ENCODE results near the gene ACVR1B.
A peak's percentile ranks its signal among the peaks of the same experiment; 100 is the strongest.

ACVR1B gene

DNA sequence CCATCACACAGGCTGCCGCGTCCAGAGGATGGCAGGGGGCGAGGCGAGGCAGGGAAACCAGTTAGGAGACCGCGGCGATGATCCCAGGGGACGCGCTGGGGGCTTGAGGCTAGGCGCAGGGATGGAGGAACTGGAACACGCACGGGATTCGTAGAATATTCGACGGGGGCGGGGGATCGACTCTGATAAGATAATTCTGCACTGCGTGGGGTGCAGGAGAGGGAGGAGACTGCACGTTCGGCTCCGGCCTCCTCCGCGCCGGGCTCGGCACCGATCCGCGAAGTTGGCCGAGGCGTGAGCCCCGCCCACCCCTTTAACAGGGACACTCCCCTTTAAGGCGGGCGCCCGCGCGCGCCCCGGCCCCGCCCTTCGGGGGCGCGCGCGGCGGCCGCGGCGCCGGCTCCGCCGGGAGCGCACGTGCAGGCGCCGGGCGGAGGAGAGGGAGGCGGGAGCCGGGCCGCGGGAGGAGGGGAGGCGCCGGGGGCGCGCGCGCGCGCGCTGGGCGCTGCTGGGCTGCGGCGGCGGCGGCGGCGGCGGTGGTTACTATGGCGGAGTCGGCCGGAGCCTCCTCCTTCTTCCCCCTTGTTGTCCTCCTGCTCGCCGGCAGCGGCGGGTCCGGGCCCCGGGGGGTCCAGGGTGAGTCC lies at the start of gene ACVR1B:
Gene ACVR1B (plus strand): TSS at position 501 of the 644 bp plus-strand sequence. CDS start 45 bp downstream, at position 546.
- peak; percentile 61 to 65 for DNase-seq

DNA sequence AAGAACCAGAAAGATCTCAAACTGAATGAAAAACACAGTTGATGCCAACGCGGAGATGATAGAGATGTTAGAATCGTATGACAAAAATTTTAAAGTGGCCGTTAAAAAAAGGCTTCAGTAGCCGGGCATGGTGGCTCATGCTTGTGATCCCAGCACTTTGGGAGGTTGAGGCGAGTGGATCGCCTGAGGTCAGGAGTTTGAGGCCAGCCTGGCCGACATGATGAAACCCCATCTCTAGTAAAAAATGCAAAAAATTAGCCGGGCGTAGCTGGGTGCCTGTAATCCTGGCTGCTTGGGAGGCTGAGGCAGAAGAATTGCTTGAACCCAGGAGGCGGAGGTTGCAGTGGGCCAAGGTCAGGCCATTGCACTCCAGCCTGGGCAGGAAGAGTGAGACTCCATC lies 49.6 kb upstream of the ACVR1B start:
- DNase-seq = no peak

DNA sequence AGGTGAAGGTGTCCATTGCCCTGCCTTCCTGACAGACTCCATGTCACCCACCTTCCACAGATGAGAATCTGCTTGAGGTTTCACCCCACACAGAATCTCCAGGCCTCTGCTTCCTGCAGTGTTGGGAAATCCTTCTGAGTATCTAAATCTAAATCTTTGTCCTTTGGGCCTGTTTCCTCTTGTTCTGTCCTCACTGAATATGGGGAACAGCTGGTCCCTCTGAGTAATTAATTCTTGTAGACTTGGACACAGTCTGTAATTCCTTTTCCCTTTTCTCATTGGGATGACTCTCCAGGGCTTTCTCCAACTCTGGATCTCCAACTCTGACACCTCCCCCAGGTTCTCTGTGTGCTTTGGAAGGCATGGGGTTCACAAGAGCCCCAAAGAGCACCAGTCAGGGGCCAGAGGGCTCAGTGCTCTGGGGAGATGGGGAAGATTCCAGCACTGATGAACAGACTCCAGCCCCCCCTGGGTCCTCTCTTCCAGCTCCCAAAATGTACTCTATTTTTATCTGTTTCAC lies 46.5 kb upstream of the ACVR1B start:
- no peak for DNase-seq

DNA sequence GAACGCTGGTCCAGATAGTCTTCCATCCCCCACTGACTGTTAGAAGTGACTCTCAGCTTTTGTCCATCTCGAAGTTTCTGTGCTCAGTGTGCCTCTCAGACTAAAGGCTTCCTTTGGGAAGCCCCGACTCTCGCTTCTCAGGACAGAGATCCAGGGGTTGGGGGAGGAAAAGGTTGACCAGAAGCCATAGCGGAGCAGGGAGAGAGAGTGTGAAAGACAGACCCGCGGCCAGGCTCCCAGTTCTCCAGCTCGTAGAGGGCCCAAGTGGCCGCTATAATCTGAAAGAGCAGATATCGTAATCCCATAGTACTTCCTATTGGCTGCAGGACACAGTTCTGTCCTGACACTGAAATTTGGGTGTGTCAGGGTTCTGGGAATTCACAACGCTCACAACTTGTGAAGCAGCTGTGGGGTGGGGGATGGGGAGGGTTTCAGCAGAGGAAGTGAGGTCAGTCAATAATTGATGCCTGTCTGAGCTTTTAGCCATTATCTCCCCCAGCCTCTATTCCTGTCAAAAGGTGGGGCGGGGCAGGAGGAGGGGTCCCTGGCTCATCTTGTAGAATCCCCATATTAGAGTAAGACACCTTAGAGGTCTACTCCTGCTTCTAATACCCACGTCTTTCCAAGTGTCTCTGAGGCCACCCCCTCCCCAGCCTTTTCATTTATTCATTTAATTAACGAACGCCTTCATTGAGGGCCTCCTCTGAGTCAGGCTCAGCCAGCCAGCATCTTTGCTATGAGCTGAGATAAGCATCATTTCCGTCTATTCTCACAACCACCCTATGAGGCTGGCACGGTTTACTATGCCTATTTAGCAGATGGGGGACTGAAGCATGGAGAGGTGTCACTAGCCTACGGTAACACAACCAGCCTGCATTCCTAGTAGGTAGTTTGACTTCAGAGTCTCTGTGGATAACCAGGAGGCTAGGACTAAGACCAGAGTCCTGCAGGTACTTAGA lies 45.7 kb upstream of the ACVR1B start:
- DNase-seq = no peak

DNA sequence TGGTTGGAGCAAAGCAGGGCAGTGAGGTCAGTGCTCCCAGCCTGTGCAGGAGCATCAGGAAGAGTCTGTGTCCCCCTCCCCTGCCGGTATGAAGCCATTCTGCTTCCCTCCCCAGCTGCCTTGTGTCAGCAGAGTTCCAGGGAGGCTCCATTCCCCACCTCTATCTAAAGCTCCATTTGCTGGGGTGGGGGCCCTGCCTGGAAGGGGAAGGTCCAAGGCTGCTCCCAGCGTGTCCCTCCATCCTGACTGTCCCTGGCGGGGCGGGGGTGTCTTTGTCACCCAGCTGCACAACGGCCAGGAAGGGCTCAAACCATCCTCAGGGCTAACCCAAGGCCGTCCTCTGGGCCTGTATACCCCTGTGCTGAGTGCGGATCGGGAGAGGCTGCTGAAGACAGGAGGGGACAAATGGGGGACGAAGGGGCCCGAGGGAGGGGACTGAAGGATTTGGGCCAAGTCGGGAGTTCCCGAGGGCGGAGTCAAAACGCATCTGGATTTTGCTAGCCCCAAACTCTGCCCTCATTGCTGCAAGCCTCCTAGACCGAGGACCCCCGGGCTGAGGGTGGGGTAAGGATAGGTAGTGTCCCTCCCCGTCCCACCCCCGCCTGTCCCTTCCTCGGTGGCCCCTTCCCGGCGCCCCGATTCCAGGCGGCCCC lies 44.9 kb upstream of the ACVR1B start:
- DNase-seq = no peak

DNA sequence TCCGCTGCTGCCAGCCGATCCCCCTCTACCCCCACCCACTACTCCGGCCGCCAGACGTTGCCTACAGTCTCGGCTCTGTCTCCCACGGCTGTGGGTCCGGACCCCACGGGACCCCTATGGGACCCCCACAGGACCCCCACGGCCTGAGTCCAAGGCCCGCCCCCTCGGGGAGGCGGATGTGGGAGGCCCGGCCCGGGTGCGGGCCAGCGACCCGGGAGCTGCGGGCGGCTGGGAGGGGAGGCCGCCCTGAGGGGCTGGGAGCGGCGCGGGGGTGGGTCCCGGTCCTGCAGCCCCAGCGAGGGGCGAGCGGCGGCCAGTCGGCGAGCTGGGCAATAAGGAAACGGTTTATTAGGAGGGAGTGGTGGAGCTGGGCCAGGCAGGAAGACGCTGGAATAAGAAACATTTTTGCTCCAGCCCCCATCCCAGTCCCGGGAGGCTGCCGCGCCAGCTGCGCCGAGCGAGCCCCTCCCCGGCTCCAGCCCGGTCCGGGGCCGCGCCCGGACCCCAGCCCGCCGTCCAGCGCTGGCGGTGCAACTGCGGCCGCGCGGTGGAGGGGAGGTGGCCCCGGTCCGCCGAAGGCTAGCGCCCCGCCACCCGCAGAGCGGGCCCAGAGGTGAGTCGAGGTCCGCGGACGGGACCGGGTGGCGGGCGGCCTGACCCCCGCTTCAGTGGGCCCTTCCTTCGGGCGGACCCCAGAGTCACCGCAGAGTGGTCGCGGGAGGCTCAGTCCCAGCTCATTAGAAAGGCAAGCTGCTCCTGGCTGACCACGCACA lies 44.2 kb upstream of the ACVR1B start, which contains the start of gene ACVRL1:
Gene ACVRL1 (plus strand): TSS at position 422 of the 773 bp plus-strand sequence. CDS start 4,971 bp downstream, outside the sequence.
- no peak for DNase-seq

DNA sequence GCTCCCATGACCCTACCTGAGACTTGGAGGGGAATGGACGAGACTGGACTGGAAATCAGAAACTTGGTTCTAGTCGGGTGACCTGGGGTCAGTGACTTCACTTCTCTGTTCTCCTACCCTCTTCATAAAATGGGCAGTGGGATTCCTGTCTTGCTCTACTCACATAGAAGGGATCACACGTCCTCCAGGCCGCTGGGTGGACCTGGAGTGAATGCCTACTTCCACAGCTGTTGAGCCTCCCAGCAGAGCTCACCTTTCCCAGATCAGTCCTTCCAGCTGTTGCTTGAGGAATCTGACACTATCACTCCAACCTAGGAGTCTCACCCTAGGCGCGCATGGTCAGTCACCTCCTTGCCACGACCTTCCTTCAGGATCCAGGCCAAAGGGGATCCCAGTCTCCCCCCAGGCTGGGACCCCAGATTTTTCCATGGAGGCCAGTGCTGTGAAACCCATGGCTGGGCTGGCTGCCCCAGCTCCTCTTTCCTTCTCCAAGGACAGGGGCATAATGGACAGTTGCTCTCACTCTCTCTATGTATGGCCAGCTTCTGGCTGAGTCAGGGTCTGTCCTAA lies 43.6 kb upstream of the ACVR1B start:
- DNase-seq = no peak

DNA sequence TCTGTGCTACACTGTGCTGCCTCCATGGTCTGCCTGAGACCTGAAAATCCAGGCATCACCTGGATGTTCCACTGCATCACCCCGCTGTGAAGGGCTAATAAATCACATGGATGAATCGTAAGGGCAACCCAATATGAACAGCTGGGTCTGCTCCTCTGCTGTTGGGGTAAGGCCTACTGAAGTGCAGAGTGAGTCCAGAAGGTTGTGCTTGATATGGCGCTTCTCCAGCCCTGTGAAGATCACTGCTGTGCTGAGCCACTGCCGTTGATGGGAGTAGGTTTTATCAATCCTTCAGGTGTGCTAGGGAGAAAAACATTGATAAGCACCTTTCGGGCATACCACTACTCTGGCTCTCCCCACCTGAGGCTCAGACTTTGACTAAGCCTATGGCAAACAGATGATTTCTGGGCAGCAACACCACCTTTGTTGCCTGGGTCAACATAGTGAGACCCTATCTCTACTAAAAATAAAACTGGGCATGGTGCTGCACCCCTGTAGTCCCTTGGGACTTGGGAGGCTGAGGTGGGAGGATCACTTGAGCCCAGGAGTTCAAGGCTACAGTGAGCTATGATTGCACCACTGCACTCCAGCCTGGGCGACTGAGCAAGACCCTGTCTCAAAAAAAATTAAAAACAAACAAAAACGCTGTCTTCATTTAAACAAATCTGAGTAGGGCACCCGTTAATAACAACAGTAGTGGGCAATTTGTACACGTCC lies 42.5 kb upstream of the ACVR1B start:
- DNase-seq = no peak

DNA sequence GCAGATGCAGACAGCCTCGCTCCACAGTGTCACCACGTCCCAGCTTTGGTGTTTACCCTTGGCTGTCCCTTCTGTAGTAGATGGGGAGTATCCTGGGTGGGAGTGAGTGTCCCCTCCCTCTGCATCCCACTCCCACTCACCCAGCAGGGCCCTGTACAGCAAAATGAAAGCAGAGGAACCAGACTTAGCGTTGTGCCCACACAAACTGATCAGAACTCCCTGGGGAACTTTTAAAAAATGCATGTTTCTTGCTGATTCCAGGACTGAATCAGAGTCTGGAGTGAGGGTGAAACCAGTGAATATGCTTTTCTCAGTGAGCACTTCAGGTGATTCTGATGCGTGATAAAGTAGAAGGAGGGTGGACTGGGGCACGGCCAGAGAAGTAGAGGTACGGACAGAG lies 41.3 kb upstream of the ACVR1B start:
- no peak for DNase-seq

DNA sequence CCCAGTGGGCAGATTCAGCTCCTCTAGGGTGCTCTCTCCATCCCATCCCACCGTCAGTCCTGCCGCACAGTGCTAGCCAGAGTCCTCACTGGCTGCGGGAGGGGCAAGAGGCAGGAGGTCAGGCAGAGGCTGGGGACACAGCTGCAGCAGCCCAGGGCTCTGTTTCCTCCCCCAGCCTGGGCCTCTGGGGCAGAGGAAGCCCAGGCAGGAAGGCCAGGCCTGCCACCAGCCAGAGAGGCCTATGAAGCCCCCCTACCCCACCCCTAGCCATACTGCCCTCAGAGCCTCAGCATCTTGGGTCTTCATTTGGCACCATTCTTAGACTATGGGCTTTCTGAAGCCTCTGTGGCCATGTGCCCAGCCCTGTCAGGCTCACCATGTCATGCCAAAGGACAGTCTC lies 40.8 kb upstream of the ACVR1B start:
- DNase-seq = no peak

DNA sequence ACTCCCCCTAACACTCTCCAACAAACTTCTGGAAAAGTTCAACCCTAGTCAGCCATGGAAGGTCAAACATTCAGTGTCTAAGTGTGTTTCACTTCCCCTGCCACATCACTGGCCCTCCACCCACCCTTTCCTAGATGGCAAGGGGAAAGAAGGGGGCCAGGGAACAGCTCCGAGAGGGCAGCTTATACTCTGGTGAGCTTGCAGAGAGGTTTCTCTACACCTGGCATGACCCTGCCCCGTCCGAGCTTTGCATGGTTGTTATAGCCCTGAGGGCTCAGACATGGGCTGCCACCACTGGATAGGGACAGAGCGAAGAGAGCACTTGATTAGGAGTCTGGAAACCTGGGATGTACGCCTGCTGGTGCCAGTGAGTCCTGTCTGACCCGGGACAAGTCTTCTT lies 40.2 kb upstream of the ACVR1B start:
- DNase-seq = no peak

DNA sequence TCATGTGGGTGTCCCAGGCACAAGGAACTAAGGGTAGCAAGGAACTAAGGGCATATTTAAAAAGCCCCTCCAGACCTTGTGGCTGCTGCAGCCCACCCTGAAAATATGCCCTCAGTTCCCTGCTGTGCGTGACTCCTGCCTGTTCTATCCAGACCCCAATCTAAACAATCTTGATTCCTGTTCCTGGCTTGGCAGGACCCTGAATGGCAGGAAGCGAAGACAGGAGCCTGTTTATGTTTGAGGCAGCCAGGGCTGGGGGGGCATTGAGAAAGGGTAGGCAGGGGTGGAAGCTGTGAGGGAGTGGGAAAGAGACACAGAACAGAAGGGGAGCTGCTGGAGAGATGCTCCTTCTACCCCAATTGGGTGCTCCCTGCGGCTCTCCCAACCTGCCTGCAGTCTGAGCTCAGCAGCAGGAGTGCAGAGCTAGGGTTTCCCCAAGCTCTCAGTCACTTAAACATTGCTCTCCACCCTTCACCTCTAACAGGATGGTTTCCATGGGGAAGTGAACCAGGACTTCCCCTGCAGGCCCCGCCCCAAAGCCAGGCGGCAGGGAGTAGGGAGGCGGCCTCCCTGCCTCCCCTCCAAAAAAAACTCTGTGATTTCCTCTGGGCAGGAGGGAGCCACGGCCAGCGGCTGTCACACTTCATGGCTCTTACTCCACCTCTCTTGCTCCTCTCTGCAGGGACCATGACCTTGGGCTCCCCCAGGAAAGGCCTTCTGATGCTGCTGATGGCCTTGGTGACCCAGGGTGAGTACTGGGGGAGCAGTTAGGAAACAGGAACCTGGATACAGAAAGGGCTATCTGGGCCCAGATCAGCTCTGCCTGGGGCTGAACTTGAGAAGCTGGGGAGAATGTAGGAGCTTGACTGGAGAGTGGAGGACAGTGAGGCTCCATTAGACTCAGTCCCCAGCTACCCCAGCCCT lies 39.4 kb upstream of the ACVR1B start:
- no peak for DNase-seq

DNA sequence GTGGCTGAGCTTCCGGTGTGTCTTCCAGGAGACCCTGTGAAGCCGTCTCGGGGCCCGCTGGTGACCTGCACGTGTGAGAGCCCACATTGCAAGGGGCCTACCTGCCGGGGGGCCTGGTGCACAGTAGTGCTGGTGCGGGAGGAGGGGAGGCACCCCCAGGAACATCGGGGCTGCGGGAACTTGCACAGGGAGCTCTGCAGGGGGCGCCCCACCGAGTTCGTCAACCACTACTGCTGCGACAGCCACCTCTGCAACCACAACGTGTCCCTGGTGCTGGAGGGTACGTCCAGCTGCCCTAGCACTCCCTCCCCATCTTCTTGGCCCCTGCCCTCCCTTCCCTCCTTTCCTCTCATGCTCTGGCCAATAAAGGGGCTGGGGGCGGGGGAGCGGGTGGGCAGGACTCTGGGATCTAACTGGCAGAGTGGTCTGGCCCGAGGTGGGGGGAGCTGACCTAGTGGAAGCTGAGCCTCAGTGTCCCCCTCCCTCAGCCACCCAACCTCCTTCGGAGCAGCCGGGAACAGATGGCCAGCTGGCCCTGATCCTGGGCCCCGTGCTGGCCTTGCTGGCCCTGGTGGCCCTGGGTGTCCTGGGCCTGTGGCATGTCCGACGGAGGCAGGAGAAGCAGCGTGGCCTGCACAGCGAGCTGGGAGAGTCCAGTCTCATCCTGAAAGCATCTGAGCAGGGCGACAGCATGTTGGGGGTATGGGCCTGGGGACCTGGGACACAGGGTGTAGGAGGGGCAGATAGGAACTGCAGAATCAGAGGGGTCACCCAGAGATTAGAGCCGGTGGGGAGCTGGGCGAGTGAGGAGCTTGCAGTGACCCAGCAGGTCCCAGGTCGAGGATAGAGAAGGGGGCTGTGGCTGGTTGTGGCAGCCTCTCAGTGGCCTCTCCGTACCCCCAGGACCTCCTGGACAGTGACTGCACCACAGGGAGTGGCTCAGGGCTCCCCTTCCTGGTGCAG lies 38.1 kb upstream of the ACVR1B start:
- no peak for DNase-seq

DNA sequence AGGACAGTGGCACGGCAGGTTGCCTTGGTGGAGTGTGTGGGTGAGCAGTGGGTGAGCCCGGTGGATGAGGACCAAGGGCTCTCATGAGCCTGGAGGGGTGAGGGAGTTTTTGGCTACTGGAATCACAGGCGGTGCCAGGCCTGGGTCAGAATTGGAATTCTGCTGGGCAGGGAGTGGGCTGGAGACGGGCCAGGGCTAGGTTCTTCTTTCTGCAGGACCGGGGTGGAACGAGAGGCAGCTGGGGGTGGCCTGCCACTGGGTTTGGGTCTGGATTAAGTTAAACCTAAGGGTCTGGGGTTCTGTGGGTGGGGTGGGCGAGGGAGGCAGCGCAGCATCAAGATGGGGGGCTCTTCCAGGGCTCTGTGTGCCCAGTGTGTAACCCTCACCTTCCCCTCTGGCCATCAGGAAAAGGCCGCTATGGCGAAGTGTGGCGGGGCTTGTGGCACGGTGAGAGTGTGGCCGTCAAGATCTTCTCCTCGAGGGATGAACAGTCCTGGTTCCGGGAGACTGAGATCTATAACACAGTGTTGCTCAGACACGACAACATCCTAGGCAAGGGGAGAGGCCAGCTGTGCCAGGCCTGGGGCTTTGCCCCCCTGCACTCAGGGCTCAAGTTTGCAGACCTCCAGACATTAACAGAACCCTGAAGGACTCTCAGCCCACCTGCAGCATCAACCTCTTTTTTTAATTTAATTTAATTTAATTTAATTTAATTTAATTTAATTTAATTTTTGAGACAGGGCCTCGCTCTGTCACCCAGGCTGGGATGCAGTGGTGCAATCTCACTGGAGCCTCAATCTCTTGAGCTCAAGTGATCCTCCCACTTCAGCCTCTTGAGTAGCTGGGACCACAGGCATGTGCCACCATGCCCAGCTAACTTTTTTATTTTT lies 37.2 kb upstream of the ACVR1B start:
- no peak for DNase-seq

DNA sequence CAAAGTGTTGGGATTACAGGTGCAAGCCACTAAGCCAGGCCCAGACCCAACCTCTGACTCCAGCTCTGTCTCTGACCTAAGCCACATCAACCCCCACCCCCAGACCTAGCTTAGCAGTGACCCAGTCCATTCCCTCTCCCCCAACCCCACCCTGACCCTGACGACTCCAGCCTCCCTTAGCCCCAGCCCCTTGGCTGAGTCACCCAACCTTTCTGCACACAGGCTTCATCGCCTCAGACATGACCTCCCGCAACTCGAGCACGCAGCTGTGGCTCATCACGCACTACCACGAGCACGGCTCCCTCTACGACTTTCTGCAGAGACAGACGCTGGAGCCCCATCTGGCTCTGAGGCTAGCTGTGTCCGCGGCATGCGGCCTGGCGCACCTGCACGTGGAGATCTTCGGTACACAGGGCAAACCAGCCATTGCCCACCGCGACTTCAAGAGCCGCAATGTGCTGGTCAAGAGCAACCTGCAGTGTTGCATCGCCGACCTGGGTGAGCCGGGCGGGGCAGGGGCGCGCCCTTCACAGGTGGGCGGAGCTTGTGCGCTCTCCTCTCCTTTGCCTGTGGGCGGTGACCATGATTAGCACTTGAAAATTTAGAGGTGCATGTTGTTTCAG lies 36.4 kb upstream of the ACVR1B start:
- DNase-seq = no peak

DNA sequence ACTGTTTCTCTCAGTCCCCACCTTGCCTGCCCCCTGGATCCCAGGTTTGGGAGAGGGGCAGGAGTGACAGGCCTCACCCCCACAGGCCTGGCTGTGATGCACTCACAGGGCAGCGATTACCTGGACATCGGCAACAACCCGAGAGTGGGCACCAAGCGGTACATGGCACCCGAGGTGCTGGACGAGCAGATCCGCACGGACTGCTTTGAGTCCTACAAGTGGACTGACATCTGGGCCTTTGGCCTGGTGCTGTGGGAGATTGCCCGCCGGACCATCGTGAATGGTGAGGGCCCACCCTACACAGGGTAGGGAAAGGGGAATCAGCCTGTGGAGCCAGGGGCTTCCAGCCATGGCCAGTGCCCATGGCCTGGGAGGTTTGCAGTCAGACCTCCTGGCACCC lies 35.5 kb upstream of the ACVR1B start:
- DNase-seq = no peak

DNA sequence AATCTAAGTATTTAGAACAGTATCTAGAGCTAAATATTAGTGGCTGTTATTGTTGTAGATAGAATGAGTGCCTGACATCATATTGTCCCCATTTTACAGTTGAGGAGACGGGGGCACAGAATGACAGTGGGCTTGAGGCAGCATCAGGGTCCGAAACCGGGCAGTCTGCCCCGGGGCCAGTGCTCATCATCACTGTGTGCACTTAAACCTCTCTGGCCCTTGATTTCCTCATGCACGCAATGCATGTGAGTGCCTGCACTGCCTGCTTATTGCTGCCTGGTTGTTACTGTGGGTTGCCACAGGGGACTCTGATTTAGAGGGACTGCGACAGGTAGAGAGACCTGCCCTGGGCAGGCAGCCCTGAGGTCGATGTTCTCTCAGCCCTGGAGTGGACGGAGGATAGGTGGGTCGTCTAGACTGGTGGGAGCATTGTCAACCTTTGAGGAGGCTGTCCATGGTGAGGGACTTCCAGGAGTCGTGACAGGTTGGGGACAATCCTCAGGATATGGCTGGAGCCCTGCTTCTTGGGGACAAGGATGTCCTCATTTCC lies 34.4 kb upstream of the ACVR1B start:
- no peak for DNase-seq

Data from cerebellar nuclear complex (tissue), 1 donor.